HG02943 (cell line): ENCODE measurements around the gene PARD6A.
"Not testable (repeated sequence)": the region's sequence is repeated elsewhere in the genome, so short reads cannot be mapped to it uniquely, and the experiment has no call there.

Experiments used
- ATAC-seq: cut with Tn5 transposase; IDR thresholded peaks from one replicate; pipeline ENCODE4 v1.9.1; 2021; ENCODE audit warnings: mild to moderate bottlenecking, low read depth, moderate library complexity; ENCODE audit not compliant: unreplicated experiment

The PARD6A gene

DNA sequence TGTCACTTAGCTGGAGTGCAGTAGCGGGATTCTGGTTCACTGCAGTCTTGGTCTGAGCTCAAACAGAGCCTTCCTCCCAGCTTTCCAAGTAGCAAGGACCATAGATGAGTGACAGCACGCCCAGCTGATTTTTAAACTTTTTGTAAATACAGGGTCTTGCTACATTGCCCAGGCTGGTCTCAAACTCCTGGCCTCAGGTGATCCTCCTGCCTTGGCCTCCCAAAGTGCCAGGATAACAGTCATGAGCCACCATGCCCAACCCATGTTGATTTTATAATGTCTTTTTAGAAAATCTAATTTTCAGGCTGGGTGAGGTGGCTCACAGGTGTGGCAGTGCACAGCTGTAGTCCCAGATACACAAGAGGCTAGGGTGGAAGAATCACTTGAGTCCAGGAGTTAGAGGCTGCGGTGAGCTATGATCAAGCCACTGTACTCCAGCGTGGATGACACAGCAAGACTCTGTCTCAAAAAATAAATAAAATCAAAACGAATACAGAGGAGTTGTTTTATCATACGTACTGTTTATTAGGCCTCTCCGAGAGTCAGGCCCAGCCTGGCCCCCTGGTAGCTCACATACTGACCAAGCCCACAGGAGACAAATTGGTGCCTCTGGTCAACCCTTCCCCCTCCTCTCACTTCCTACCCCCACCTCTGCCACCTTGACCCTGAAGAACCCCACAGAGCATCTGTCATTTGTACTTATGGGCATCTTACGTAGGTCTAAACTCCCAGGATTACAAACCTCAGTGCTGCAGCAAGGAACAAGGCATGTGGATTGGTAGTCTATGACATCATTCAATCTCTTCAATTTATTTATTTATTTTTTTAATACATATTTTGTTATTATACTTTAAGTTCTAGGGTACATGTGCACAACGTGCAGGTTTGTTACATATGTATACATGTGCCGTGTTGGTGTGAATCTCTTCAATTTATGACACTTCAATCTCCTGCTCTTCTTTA, 19.5 kb downstream of the PARD6A start:
- no peak for ATAC-seq

DNA sequence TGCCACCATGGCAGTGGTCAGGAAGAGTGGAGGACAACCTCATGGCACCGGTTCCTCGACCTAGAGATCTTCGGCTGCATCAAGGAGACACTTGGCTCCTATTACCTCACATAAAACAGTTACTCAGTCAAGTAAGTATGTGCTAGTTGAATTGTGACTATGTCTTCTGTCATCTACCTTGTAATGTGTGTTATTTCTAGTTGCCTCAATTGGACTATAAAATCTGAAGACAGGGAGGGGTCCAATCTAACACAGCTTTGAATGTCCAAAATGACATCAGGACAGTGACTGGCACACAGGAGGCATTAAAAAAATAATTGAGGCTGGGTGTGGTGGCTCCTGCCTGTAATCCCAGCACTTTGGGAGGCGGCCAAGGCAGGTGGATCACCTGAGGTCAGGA, 23.0 kb downstream of the PARD6A start:
- ATAC-seq = no peak

DNA sequence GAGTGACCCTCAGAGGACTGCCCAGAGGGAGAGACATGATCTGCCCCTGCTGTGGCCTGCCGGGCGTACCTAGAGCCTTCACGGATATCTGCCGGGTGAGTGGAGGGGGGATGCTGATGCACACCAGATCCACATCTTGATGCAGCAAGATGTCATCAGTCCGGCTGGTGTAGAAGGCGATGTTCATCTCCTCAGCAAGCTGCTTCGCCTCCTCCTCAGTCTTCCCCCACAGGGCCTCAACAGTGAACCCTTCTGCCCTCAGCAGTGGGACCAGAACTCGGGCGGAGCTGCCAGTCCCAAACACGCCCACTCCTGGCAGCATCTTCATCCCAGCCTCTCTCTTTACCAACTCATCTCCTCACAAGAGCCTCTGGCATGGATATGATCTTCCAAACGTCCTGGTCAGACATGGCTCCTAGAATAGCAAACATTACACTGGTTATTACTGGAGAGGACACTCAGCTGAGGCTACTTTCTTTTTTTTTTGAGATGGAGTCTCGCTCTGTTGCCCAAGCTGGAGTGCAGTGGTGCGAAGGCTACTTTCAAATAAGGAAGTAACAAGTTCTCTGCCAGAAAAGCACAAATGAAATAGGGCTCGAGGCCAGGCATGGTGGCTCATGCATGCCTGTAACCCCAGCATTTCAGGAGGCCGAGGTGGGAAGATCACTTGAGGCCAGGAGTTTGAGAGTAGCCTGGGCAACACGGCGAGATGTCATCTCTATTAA, 24.8 kb downstream of the PARD6A start:
- no peak for ATAC-seq

DNA sequence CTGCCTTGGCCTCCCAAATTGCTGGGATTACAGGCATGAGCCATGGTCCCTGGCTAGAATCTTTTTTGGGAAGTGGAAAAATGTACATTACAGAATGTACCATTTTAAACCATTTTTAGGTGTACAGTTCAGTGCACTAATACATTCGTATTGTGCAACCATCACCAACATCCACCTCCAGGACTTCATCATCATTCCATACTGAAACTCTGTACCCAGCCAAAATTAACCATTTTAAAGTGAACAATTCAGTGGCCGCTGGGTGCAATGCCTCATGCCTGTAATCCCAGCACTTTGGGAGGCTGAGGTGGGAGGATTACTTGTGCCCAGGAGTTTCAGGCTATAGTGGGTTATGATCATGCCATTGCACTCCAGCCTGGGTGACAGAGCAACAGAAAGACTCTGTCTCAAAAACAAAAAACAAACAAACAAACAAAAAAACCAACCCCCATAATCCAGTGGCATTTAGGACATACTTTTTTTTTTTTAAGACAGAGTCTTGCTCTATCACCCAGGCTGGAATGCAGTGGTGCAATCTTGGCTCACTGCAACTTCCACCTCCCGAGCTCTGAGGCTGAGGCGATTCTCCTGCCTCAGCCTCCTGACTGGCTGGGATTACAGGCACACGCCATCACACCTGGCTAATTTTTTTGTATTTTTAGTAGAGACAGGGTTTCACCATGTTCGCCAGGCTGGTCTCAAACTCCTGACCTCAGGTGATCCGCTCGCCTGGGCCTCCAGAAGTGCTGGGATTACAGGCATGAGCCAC, 32.9 kb downstream of the PARD6A start:
- not testable (repeated sequence) for ATAC-seq

DNA sequence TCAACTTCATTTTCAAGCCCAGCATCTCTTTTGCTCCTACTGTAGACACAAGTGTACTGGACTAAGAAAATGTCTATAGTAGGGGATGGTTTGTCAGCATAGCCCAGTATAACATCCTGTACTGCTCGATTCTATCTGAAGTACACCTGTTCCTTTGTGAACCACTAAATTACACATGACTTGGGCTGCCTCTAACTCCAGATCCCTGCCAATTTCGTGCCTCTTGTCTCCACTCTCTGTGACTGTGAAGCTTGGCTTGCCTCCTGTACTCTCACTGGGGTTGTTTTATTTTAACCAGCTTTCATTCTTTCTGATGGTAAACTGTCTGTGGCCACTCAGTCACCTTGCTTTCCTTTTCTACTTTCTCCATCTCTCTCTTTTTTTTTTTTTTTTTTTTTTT, 33.9 kb downstream of the PARD6A start:
- no peak for ATAC-seq

DNA sequence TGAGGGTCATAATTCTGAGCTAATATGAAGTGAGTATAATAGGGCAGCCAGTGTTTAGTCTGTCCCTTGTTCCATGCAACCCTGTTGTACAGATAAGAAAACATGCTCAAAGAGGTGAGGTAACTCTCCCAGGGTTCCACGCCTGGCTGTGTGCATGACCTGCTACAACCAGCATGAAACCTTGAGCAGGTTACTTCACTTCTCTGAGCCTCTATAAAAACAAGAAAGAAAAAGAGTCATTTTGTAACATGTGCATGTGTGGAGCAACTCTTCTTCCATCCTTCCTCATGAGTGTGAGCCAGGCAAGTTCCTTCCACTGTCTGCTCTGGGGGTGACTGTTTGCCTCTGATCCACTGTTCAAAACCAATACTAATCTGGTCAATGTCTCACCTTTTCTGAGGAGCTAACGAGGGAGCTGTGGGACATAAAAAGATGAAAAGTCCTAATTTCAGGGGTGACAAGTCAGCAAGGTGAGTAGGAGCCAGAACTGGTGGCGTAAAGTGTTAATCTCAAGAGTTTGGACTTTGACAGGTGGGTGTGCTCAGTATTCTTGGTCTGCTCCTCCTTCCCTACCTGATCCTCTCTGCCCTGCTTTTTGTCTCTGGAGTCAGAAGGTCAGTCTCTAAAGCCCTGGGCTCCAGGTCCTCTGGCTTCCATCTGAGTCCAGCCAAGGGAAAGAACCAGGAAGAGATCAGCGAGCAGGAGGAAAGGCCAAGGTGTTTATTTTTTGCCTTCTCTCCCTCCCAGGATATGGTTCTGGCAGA, 36.8 kb downstream of the PARD6A start:
- ATAC-seq = no peak

DNA sequence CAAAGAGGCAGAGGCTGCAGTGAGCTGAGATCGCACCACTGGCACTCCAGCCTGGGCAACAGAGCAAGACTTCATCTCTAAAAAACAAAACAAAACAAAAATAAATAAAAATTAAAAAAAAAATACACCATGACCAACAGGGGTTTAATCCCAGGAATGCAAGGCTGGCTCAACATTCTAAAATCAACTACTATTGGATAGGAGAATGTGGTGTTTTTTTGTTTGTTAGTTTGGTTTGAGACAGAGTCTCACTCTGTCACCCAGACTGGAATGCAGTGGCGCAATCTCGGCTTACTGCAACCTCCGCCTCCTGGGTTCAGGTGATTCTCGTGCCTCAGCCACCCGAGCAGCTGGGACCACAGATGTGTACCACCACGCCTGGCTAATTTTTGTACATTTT, 38.5 kb downstream of the PARD6A start:
- no peak for ATAC-seq

DNA sequence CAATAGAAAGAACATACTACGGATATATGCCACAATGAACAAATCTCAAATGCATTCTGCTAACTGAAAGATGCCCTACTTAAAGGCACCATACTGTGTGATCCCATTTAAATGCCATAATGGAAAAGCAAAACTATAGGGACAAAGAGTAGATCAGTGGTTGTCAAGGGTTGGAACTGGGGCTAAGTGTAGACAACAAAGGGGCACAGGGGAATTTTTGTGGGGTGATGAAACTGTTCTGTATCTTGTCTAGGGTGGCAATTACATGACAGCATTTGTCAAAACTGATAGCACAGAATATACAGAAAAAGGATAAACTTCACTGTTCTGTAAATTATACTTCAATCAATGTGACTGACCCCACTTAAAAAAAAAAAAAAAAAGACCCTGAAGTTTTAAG, 40.7 kb downstream of the PARD6A start:
- no peak for ATAC-seq

DNA sequence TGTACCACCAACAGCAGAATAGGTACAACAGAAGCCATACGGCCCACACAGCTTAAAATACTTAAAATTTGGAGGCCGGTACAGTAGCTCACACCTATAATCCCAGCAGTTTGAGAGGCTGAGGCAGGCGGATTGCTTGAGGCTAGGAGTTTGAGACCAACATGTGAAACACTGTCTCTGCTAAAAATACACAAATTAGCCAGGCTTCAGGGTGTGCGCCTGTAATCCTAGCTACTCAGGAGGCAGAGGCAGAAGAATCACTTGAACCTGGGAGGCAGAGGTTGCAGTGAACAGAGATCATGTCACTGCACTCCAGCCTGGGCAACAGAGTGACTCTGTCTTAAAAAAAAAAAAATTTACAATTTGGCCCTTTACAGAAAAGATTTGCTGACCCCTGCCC, 41.4 kb downstream of the PARD6A start:
- ATAC-seq = no peak

DNA sequence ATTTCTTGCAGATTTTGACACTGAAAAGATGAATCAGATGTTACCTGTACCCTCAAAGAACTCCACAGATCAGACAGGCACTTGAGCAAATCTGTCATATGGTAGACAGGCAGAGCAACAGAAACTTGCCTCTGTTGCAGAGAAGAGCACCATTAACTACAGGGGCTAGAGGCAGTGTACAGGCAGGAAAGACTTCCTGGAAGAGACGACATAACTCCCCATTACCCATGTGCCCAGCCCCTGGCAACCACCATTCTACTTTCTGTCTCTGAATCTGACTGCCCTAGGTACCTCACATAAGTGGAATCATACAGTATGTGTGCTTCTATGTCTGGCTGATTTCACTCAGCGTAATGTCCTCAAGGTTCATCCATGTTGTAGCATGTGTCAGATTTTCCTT, 42.9 kb downstream of the PARD6A start:
- no peak for ATAC-seq

DNA sequence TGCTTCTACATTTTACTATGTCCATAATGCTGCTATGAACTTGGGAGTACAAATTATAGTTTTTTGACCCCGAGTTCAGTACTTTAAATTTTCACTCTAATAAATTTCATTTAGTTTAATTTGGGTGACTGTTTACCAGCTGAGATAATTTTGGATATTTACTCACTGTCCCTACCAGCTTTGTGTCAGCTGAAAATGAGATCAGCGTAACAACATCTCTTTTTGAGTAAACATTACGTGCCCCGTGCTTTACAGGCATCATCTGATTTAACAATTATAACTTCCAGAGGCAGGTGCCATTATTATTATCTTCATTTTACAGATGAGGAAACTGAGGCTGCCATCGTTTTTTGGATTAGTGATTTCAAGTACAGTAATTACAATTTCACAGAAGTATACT, 43.4 kb downstream of the PARD6A start:
- no peak for ATAC-seq

DNA sequence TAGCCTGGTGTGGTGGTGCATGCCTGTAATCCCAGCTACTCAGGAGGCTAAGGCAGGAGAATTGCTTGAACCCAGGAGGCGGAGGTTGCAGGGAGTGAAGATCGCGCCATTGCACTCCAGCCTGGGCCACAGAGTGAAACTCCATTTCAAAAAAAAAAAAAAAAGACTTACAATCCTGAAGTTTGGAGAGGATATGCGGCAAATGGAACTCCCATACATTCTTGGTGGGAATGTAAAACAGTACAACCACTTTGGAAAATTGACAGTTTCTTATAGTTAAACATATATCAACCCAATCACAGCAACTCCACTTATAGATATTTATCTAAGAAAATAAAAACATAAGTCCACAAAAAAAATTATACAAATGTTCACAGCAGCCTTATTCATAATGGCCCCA, 46.5 kb downstream of the PARD6A start:
- ATAC-seq = no peak

DNA sequence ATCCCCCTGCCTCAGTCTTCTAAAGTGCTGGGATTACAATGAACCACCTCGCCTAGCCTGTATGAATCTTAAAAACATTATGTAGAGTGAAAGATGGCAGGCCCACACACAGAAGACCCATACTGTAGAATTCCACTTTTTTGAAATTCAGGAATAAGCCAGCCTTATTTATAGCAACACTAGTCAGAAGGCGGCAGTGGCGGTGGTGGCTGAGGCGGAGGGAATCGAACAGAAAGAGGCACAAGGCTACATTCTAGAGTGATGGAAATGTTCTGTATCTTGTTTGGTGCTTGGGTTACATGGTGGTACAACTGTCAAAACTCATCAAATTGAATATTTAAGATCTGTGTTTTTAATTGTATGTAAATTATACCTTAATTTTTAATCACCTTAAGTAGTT, 47.0 kb downstream of the PARD6A start:
- ATAC-seq = no peak

DNA sequence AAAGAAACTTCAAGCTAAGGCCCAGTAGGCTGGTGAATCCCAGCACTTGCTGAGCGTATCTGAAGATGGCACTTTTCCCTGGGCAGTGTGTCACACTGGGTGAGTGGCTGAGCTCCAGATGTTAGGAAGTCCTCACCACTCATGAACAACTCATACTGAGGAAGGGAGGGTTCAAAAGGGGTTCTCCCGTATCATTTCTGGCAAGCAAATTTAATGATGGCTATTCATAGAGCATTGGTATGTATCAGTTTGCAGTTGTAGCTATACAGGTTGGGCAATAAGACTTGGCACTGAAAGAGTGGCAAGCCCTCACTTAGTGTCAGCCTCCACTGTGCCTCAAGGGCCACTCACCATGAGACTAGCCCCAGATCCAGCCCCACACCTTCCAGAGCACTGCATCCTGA, 47.6 kb downstream of the PARD6A start:
- no peak for ATAC-seq

DNA sequence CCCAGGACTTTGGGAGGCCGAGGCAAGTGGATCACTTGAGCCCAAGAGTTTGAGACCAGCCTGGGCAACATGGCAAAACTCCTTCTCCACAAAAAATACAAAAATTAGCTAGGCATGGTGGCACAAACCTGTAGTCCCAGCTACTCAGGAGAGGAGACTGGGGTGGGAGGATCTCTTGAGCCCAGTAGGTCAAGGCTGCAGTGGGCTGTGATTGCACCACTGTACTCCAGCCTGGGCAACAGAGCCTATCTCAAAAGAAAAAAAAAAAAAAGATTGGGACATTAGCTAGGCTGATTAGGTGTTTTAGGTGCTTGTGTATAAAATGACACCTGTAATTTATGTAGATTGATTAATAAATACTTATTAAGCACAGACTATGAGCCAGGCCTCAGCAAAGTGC, 48.3 kb downstream of the PARD6A start:
- no peak for ATAC-seq

DNA sequence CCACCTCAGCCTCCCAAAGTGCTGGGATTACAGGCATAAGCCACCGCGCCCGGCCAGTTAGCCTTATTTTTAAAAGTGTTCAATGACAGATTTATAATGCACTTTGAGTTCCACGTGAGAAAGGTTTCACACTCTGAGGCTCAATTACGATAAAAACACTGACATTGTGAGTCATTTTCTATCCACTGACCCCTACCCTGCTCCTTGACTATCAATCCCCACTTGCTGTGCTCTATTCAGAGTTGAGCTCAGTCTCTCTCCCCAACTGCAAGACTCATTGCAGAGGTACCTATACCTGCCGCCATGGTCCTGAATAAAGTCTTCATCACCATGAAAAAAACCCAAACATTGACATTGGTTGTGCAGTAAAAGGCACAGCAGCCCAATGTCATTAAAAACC, 49.8 kb downstream of the PARD6A start:
- no peak for ATAC-seq
